ENCODE results near the gene GNG12.

GRCh38 chr1:67830226-67830625 is 3.0 kb downstream of the GNG12 start:
- TF ChIP-seq POLR2A (IDR thresholded peaks at IDR 0.05; ENCODE audit: low read length): no peak
- no peak for TF ChIP-seq GATA1 (IDR thresholded peaks at IDR 0.05; ENCODE audit: low read depth, low read length)

Measured in erythroblast (primary cell).